ENCODE measurements around the gene MIER2.

The MIER2 gene

GRCh38 chr19:328025-328505, 16.5 kb downstream of the MIER2 start:
- no peak overlapping the region for H3K4me3 ChIP-seq (ENCODE audit: control insufficient read depth, low read depth, low read length)
- DNase-seq (ENCODE audit: low read depth) = no peak
- TF ChIP-seq, protein P1, sequence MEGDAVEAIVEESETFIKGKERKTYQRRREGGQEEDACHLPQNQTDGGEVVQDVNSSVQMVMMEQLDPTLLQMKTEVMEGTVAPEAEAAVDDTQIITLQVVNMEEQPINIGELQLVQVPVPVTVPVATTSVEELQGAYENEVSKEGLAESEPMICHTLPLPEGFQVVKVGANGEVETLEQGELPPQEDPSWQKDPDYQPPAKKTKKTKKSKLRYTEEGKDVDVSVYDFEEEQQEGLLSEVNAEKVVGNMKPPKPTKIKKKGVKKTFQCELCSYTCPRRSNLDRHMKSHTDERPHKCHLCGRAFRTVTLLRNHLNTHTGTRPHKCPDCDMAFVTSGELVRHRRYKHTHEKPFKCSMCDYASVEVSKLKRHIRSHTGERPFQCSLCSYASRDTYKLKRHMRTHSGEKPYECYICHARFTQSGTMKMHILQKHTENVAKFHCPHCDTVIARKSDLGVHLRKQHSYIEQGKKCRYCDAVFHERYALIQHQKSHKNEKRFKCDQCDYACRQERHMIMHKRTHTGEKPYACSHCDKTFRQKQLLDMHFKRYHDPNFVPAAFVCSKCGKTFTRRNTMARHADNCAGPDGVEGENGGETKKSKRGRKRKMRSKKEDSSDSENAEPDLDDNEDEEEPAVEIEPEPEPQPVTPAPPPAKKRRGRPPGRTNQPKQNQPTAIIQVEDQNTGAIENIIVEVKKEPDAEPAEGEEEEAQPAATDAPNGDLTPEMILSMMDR (conservative IDR thresholded peaks at IDR 0.05; ENCODE audit: control insufficient read depth, insufficient read depth, low read depth, low read length) = no peak

DNA sequence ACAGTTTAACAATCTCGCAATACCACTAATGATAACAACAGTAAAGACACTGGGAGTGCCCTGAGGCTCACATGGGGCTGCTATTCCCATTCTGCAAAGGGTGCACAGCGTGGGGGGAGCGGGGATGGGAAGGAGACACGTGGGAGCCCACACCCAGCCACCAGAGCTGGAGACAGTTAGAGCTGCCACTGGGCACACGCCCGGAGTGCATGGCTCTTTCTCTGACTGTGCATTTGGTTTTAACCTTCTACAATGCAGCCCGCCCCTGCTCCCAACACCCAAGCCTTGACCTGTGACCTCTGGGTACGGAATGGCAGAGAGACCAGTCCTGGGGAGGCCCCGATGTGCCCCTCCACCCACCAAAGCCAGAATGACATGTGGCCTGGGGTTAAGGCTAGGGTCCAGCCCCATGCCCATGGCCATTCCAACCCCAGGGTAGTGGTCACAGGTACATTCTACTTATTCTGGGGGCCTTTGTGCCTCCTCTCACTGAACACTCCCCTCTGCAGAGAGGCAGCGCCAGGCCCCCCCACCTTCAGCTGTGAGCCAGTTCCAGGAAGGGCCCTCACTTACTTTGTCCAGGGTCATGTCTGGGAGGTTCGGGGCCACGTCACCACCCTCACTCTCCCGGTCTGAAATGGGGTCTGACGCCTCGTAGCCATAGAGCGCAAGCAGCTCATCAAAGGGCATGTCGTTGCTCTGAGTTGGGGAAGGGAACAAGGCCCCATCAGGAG, 17.1 kb downstream of the MIER2 start:
- TF ChIP-seq, protein P1 (conservative IDR thresholded peaks at IDR 0.05; ENCODE audit: control insufficient read depth, insufficient read depth, low read depth, low read length) = no peak

DNA sequence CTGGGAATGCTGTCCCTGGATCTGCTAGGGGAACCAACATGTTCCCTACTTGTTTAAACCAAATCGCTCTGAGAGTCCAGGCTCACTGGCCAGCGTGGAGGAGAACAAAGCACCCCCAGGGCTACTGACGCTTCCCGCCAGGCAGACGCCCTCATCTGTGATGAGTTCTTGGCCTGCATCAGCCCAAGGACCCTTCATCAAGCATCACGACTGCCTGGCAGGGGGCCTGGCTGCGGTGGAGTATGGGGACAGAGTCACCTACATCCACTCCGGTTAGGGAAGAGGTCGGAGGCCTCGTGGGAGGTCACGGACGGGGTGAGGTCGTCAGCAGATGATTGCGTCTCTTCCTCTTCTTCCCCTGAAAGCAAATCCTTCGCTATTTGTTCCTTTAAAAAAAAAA, 17.7 kb downstream of the MIER2 start:
- no peak overlapping the region for H3K4me3 ChIP-seq (ENCODE audit: control insufficient read depth, low read depth, low read length)
- TF ChIP-seq, protein P1 (conservative IDR thresholded peaks at IDR 0.05; ENCODE audit: control insufficient read depth, insufficient read depth, low read depth, low read length) = no peak
- no peak for DNase-seq (ENCODE audit: low read depth)

More for the DNA sequence above, 17.1 kb downstream of the MIER2 start:
- no peak overlapping the region for H3K4me3 ChIP-seq (ENCODE audit: control insufficient read depth, low read depth, low read length)
- no peak for DNase-seq (ENCODE audit: low read depth)

DNA sequence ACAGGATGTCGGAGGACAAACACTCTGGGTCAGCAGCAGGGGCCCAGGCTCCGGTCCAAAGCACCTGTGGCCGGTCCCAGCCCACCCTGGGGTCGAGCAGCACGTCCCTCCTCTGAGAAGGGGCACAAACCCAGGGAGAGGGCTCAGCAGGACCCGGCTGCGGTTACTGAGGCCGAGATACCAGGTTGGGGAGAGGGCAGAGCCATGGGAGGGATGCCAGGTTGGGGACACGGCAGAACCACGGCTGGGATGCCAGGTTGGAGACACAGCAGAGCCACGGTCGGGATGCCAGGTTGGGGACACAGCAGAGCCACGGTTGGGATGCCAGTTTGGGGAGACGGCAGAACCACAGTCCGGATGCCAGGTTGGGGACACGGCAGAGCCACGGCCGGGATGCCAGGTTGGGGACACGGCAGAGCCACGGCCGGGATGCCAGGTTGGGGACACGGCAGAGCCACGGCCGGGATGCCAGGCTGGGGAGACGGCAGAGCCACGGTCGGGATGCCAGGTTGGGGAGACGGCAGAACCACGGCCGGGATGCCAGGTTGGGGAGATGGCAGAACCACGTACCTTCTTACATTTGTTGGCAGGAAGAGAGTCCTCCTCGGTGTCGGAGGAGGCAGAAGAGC, 18.5 kb downstream of the MIER2 start:
- DNase-seq (ENCODE audit: low read depth) = no peak
- H3K4me3 ChIP-seq (ENCODE audit: control insufficient read depth, low read depth, low read length) = no peak overlapping the region
- TF ChIP-seq, protein P1 (conservative IDR thresholded peaks at IDR 0.05; ENCODE audit: control insufficient read depth, insufficient read depth, low read depth, low read length) = no peak

DNA sequence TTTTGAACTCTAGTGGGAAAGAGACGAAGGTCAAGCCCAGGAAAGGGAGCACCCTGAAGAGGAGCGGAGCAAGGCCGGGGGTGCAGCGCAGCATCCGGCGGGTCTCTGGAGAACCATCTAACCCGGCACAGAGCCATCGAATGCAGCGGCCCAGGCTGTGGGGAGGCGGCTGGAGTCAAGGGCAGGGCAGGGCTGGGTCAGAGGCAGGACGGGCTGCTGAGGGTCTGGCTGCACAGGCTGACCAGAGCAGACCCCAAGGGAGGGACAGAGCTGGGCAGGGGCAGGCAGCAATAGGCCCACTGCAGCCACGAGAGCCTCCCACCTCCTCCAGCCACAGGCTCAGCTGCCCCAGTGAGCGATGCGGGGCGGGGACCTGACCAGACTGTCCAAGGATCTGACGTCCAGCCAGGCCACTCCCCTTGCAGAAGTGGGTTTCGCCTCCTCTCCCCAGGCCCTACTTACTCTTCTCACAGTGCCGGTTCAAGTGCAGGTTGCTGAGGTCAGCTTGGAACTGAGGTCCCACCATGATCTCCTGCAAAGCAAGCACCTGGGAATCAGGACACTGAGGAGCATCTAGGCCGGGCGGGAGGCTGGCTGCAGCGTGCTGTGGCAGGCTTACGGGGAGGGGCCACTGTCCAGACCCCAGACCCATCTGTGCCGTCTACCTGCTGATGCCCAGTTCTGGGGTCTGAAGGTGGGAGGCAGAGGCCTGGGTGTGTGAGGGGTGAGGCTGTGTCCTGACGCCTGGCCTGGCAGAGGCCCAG, 19.2 kb downstream of the MIER2 start:
- TF ChIP-seq, protein P1 (conservative IDR thresholded peaks at IDR 0.05; ENCODE audit: control insufficient read depth, insufficient read depth, low read depth, low read length) = no peak
- no peak for DNase-seq (ENCODE audit: low read depth)
- no peak overlapping the region for H3K4me3 ChIP-seq (ENCODE audit: control insufficient read depth, low read depth, low read length)

DNA sequence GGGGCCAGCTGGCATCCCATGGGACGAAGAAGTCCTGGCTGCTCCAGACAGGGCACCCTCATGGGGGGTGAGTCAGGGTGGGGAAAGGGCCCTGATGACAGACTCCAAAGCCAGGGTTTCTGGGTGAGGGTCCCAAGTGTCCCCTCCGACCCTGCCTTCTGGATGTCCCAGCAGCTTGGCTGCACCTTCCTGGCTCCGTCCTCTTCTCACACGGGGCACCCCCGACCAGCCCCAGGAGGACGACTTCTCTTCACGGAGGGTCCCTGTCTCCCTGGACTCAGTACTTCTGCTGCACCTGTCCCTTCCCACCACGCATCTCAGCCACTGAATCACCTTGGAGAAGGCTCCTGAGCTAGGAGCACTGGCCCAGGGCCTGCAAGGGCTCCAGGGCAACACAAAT, 19.9 kb downstream of the MIER2 start:
- H3K4me3 ChIP-seq (ENCODE audit: control insufficient read depth, low read depth, low read length) = no peak overlapping the region
- no peak for DNase-seq (ENCODE audit: low read depth)
- TF ChIP-seq, protein P1 (conservative IDR thresholded peaks at IDR 0.05; ENCODE audit: control insufficient read depth, insufficient read depth, low read depth, low read length) = no peak

All from fibroblast of mammary gland (primary cell).